HL-60 (cell line): ENCODE measurements around the gene PRKAR2B.

Source experiments
- DNase-seq, 2 experiments: peaks; one replicate each; pipeline ENCODE4 v3.0.0-alpha.2; 2010 to 2020; ENCODE audit warnings: low read depth in 1 of 2, low spot score in 1 of 2
- H3K27ac ChIP-seq: fragments of 250-450 bp; sonication (Bioruptor Pico); replicated peaks from 2 replicates; pipeline ENCODE4 v1.5.1; 2020; ENCODE audit warnings: mild to moderate bottlenecking, moderate library complexity
- H3K27me3 ChIP-seq: fragments of 250-450 bp; sonication (Bioruptor Pico); 2 replicates; pipeline ENCODE4 v1.5.1; 2021; ENCODE audit warnings: mild to moderate bottlenecking, moderate library complexity; ENCODE audit not compliant: insufficient read depth, poor library complexity, severe bottlenecking
- H3K4me3 ChIP-seq: replicated peaks from 2 replicates; pipeline ENCODE4 v1.5.1; 2011; ENCODE audit warnings: mild to moderate bottlenecking, control low read depth, low read length; ENCODE audit not compliant: insufficient read depth
- CTCF ChIP-seq: IDR thresholded peaks from one replicate; pipeline ENCODE4 v1.5.1; 2011; ENCODE audit warnings: low read length, control low read depth, inconsistent platforms; ENCODE audit not compliant: insufficient read depth
- GABPA ChIP-seq: IDR thresholded peaks from 2 replicates; pipeline ENCODE4 v1.6.1; 2012; ENCODE audit warnings: low read depth
- POLR2AphosphoS5 ChIP-seq: IDR thresholded peaks from 2 replicates; pipeline ENCODE4 v1.6.1; 2012; ENCODE audit warnings: low read depth
- REST ChIP-seq: IDR thresholded peaks from 2 replicates; pipeline ENCODE4 v1.6.1; 2012; ENCODE audit warnings: low read depth; ENCODE audit not compliant: insufficient replicate concordance
- SPI1 ChIP-seq: IDR thresholded peaks from 2 replicates; pipeline ENCODE4 v1.6.1; 2012; ENCODE audit warnings: low read depth, mild to moderate bottlenecking, borderline replicate concordance

The PRKAR2B gene

DNA sequence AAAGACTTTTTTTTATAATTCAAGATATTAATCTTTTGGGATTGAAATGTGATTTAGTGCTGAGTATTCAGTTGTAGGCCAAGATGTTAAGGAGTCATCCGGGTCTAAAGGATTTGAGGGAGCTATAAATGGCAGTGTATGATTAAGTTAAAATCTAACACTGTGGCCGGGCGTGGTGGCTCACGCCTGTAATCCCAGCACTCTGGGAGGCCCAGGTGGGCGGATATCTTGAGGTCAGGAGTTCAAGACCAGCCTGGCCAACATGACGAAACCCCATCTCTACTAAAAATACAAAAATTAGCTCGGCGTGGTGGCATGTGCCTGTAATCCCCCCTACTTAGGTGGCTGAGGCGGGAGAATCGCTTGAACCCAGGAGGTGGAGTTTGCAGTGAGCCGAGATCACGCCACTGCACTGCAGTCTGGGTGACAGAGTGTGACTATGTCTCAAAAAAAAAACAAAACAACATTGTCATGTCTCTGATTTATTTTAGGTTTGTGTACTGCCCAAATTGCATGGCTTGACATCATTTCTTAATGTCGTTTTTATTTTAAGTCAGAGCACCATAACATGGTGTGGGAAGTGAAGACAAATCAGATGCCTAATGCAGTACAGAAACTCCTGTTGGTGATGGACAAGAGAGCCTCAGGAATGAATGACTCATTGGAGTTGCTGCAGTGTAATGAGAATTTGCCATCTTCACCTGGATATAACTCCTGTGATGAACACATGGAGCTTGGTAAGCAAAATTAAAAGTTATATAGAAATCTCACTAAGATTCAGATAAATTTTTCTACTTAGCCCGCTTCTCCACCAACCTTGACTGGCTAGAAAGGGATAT, 135.0 kb downstream of the PRKAR2B start:
- H3K4me3 ChIP-seq, result no peak overlapping the region
- no peak for DNase-seq
- TF ChIP-seq SPI1, result no peak
- TF ChIP-seq POLR2AphosphoS5, result no peak
- no peak for TF ChIP-seq CTCF
- TF ChIP-seq REST, result no peak
- no peak for TF ChIP-seq GABPA
- H3K27ac ChIP-seq, result no peak overlapping the region
- H3K27me3 ChIP-seq, result no peaks in the 10 kb centered on the region

- no peak overlapping the region for H3K4me3 ChIP-seq
- TF ChIP-seq CTCF (no peak), GABPA (no peak)
- DNase-seq, result no peak
- no peak overlapping the region for H3K27ac ChIP-seq
- no peaks in the 10 kb centered on the region for H3K27me3 ChIP-seq
Observed at GRCh38 chr7:107180378-107180777, 135.9 kb downstream of the PRKAR2B start.

DNA sequence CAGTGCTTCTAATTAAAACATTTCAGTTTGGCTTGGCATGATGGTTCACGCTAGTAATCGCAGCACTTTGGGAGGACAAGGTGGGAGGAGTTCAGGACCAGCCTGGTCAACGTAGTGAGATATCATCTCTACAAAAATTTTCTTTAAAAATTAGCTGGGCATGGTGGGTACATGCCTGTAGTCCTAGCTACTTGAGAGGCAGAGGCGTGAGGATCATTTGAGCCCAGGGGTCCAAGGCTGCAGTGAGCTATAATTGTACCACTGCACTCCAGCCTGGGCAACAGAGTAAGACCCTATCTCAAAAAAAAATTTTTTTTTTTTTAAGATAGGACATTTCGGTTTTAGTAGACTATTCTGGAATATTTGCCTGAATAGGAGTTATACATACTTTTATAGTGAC, 136.7 kb downstream of the PRKAR2B start:
- H3K27me3 ChIP-seq, result no peaks in the 10 kb centered on the region
- no peak overlapping the region for H3K27ac ChIP-seq
- DNase-seq, result no peak
- TF ChIP-seq SPI1 (no peak), REST (no peak), GABPA (no peak), CTCF (no peak), POLR2AphosphoS5 (no peak)
- H3K4me3 ChIP-seq, result no peak overlapping the region

- no peak for DNase-seq
- TF ChIP-seq CTCF (no peak), POLR2AphosphoS5 (no peak), SPI1 (no peak), GABPA (no peak), REST (no peak)
- no peak overlapping the region for H3K4me3 ChIP-seq
- H3K27me3 ChIP-seq, result no peaks in the 10 kb centered on the region
- H3K27ac ChIP-seq, result no peak overlapping the region
Observed at GRCh38 chr7:107185716-107186115, 141.2 kb downstream of the PRKAR2B start.
